ENCODE data around the gene OSBPL7. TPM values are rescaled to one million over a fixed set of nuclear protein-coding genes. Genes with fewer than 3 reads are reported as not detected.

OSBPL7 gene
- total and polyA plus RNA-seq, 2 donors (not counting 1 experiment from before 2014, with no cell fraction given), result 51.0 to 61.3 TPM

- CTCF ChIA-PET, result interaction anchor here (0.5 to 1.3 kb wide), 4 partner anchors 14 to 145 kb away, joined by 3 to 5 read pairs (median 3); partner anchors contain the start of genes LRRC46 and MRPL10
- H3K9me3 Mint-ChIP-seq (ENCODE audit: insufficient read depth), result no peaks in the 10 kb centered on the region
Observed at GRCh38 chr17:47776330-47777197, 45.0 kb downstream of the OSBPL7 start.

More at GRCh38 chr17:47776330-47777197, 45.0 kb downstream of the OSBPL7 start:
- H3K27me3 Mint-ChIP-seq, result peaks cover 57% of the 10 kb centered on the region
- Histone ChIP-seq H4K20me1 (ENCODE audit: control insufficient read depth, insufficient read depth, low read length, poor library complexity, severe bottlenecking) (no peaks in the 10 kb centered on the region), H3K27me3 (replicated peaks in 1 of 4; ENCODE audit: control extremely low read depth in 1 of 4, control insufficient read depth in 3 of 4, insufficient read depth in 4 of 4, low read length in 3 of 4) (peaks cover 0 to 48% (median 25%) of the 10 kb centered on the region in 4 experiments), H3K4me1 (ENCODE audit: control insufficient read depth in 2 of 2, insufficient read depth in 2 of 2, low read length in 2 of 2) (no peaks in the 10 kb centered on the region), H3K9ac (ENCODE audit: low read length) (no peak overlapping the region), H2AFZ (ENCODE audit: insufficient read depth, low read depth, low read length, poor library complexity, severe bottlenecking) (no peak overlapping the region), H3K4me3 (ENCODE audit: control extremely low read depth in 1 of 5, extremely low read depth in 1 of 5, insufficient read depth in 1 of 5, low read depth in 2 of 5, low read length in 4 of 5) (no peak overlapping the region), H3K27ac (ENCODE audit: low read length in 2 of 2) (no peak overlapping the region), H3K36me3 (replicated peaks in 1 of 2; ENCODE audit: control extremely low read depth in 1 of 2, control insufficient read depth in 1 of 2, extremely low read depth in 1 of 2, insufficient read depth in 2 of 2, low read length in 1 of 2) (no peaks in the 10 kb centered on the region), H3K79me2 (ENCODE audit: control insufficient read depth, insufficient read depth, low read length) (no peaks in the 10 kb centered on the region), H3K9me3 (ENCODE audit: control extremely low read depth in 1 of 3, control insufficient read depth in 2 of 3, insufficient read depth in 1 of 3, low read length in 2 of 3) (peaks cover 0 to 14% (median 3%) of the 10 kb centered on the region in 3 donors), H3K4me2 (replicated peaks; ENCODE audit: low read depth, low read length, poor library complexity, severe bottlenecking) (no peak overlapping the region)
- intact Hi-C loops (cut with micrococcal nuclease), result loop anchor here (1.0 to 2.0 kb wide), 4 partner anchors 26 to 114 kb away; partner anchors contain the start of gene TBX21
- no peak overlapping the region for H3K4me3 Mint-ChIP-seq
- TF ChIP-seq CTCF (IDR thresholded peaks at IDR 0.05) (peak; percentile 84), EZH2 (IDR thresholded peaks at IDR 0.05; ENCODE audit: borderline replicate concordance, insufficient read depth, low read depth, low read length, poor library complexity, severe bottlenecking) (no peak)
- 50% methylated on average over 4 of the region's 14 CpGs for WGBS (ENCODE audit: insufficient coverage)
- no peak overlapping the region for H3K27ac Mint-ChIP-seq
- DNase-seq (peak; percentile 66), ATAC-seq (ENCODE audit: low read depth) (peak; percentile 65)
- POLR2A ChIA-PET, result no interaction called here
- no peaks in the 10 kb centered on the region for H3K4me1 Mint-ChIP-seq
